T-helper 2 cell (primary cell): ENCODE data around the gene PSD2.
A peak's percentile ranks its signal among the peaks of the same experiment; 100 is the strongest.

Source experiments
- DNase-seq, 5 experiments: peaks; one replicate each; pipeline versions ENCODE4 v3.0.0 to v3.0.0-alpha.2; 2012 to 2022

The PSD2 gene

GRCh38 chr5:139838381-139839197 is 43.0 kb downstream of the PSD2 start:
- DNase-seq, result no peak

- no peak for DNase-seq
Measured at GRCh38 chr5:139839232-139839815, 43.7 kb downstream of the PSD2 start.

GRCh38 chr5:139839918-139840317 is 44.3 kb downstream of the PSD2 start:
- DNase-seq, result no peak

GRCh38 chr5:139841549-139841948 is 45.9 kb downstream of the PSD2 start:
- DNase-seq, result no peak

- no peak for DNase-seq
Measured at GRCh38 chr5:139842321-139842720, 46.7 kb downstream of the PSD2 start.

GRCh38 chr5:139843991-139844390 is 48.4 kb downstream of the PSD2 start:
- no peak for DNase-seq

- DNase-seq, result peak; percentile 26 to 57 (median 44)
Measured at GRCh38 chr5:139844472-139845145, 49.0 kb downstream of the PSD2 start.

GRCh38 chr5:139845846-139846681 is 50.5 kb downstream of the PSD2 start:
- DNase-seq, result no peak

GRCh38 chr5:139847091-139847490 is 51.5 kb downstream of the PSD2 start:
- no peak for DNase-seq

- peak; percentile 34 to 87 (median 62) for DNase-seq
Measured at GRCh38 chr5:139847790-139848507, 52.3 kb downstream of the PSD2 start.

GRCh38 chr5:139848508-139849100 is 53.0 kb downstream of the PSD2 start:
- peak in 3 of 5 experiments; percentile 13 to 38 (median 20) for DNase-seq

GRCh38 chr5:139849501-139849900 is 53.9 kb downstream of the PSD2 start:
- no peak for DNase-seq

GRCh38 chr5:139849942-139850341 is 54.3 kb downstream of the PSD2 start:
- no peak for DNase-seq

- no peak for DNase-seq
Measured at GRCh38 chr5:139850423-139851016, 54.9 kb downstream of the PSD2 start.

GRCh38 chr5:139851558-139851957 is 56.0 kb downstream of the PSD2 start:
- DNase-seq, result no peak

GRCh38 chr5:139852696-139853095 is 57.1 kb downstream of the PSD2 start:
- DNase-seq, result no peak

GRCh38 chr5:139854029-139854605 is 58.5 kb downstream of the PSD2 start:
- no peak for DNase-seq

GRCh38 chr5:139854953-139855352 is 59.3 kb downstream of the PSD2 start:
- DNase-seq, result no peak

GRCh38 chr5:139855451-139855850 is 59.8 kb downstream of the PSD2 start:
- DNase-seq, result no peak

- DNase-seq, result no peak
Measured at GRCh38 chr5:139855946-139856540, 60.4 kb downstream of the PSD2 start.

- DNase-seq, result no peak
Measured at GRCh38 chr5:139856714-139857113, 61.1 kb downstream of the PSD2 start.
